Measurements from ENCODE around the gene BAHCC1.

The BAHCC1 gene

DNA sequence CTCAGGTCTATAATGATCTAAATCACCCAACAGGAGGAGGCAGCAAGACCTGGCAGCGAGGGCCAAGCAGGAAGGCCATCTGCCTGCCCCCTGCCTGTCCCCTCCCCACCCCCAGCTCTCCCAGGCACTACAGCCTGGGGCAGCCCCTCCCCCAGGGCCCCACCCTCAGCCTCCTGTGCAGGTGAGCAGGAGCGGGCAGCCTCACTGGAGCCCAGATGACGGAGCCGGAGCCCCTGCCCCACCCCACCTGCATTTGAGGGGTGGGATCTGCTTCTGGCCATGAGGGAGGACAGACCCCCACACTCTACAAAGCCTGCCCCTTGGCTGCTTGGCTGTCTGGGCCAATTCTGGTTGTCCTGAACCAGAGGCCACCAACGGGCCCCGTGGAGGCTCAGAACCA is 12.4 kb upstream of the BAHCC1 start:
- H3K9me3 ChIP-seq (ENCODE audit: insufficient read depth, low read depth, low read length) = no peaks in the 10 kb centered on the region; the same call in 1 of the 2 replicates
- H3K4me1 ChIP-seq (ENCODE audit: insufficient read depth, low read length) = peaks cover under 1% of the 10 kb centered on the region; the same call in 1 of the 2 replicates
- peaks cover 50% of the 10 kb centered on the region for H3K27me3 ChIP-seq (ENCODE audit: insufficient read depth, low read length)
- H3K4me3 ChIP-seq (ENCODE audit: low read length) = no peak overlapping the region
- no peak overlapping the region for H3K27ac ChIP-seq (ENCODE audit: low read length)
- no peaks in the 10 kb centered on the region for H3K36me3 ChIP-seq (ENCODE audit: insufficient read depth, low read depth, low read length)
- H3K9ac ChIP-seq (ENCODE audit: low read depth, low read length) = no peak overlapping the region

DNA sequence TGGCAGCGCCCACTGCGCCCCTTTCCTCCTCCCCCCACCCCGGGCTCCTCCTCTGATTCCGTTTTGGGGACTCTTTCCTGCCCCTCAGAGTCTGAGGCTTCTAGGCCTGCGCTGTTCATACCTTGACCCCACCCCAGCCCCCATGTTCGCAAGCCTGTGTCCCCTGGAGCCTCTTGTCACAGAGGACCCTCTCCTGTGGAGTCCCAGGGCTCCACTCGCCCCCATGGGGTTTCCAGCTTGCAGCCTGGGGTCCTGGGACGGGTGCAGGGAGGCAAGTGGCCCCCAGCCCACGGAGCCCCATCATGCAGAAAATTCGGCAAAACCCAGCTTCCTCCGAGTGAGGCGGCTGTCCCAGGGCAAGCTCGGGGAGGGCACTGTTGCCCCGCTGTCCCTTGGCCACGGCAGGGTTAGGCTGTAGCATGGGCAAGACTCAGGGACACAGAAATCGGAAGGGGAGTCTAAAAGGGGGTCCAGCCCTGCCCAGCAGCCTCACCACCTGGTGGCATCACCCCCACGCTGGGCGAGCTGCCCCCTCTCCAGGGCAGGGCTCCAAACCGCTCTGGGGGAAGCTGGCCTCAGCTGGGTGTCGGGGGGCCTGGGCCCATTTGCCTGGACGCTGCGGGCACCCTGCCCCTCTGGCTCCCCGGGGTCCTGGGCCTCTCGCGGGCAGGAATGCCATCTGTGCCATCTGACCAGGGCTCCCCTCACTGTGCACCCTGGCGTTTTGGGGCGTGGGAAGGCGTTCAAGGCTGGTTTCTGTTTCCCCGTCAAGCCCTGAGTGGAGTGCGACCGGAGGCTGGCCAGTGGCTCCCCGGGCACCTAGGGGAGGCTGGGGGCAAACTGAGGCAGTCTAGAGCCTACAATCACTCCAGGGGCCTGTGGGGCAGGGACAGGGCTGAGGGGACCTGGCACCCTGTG is 11.5 kb upstream of the BAHCC1 start:
- no peak overlapping the region for H3K4me3 ChIP-seq (ENCODE audit: low read length)
- H3K4me1 ChIP-seq (ENCODE audit: insufficient read depth, low read length) = peaks cover 5% of the 10 kb centered on the region; the same call in 1 of the 2 replicates
- H3K27ac ChIP-seq (ENCODE audit: low read length) = no peak overlapping the region
- no peaks in the 10 kb centered on the region; the same call in none of the 2 replicates for H3K9me3 ChIP-seq (ENCODE audit: insufficient read depth, low read depth, low read length)
- H3K36me3 ChIP-seq (ENCODE audit: insufficient read depth, low read depth, low read length) = no peaks in the 10 kb centered on the region
- H3K27me3 ChIP-seq (ENCODE audit: insufficient read depth, low read length) = peaks cover 59% of the 10 kb centered on the region
- no peak overlapping the region for H3K9ac ChIP-seq (ENCODE audit: low read depth, low read length)

DNA sequence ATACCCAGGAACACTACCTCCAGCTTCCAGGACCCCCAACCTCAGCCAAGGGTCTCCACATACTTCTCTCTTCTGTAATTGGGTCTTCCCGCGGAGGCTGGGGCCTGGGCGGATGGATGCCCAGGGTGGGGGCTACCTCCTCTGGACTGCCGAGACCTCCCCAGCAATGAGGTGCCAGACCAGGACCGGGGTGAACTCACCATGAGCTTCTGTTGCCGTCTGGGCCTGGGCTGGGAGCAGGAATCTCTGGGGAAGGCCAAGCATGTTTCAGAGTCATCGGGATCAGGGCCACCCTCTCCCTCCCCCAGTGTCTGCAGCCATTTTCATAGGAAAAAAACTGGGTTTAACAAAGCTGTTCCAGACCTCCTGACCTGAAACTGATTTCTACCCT is 10.3 kb upstream of the BAHCC1 start:
- peaks cover 13% of the 10 kb centered on the region; the same call in 1 of the 2 replicates for H3K4me1 ChIP-seq (ENCODE audit: insufficient read depth, low read length)
- H3K27me3 ChIP-seq (ENCODE audit: insufficient read depth, low read length) = peaks cover 70% of the 10 kb centered on the region

DNA sequence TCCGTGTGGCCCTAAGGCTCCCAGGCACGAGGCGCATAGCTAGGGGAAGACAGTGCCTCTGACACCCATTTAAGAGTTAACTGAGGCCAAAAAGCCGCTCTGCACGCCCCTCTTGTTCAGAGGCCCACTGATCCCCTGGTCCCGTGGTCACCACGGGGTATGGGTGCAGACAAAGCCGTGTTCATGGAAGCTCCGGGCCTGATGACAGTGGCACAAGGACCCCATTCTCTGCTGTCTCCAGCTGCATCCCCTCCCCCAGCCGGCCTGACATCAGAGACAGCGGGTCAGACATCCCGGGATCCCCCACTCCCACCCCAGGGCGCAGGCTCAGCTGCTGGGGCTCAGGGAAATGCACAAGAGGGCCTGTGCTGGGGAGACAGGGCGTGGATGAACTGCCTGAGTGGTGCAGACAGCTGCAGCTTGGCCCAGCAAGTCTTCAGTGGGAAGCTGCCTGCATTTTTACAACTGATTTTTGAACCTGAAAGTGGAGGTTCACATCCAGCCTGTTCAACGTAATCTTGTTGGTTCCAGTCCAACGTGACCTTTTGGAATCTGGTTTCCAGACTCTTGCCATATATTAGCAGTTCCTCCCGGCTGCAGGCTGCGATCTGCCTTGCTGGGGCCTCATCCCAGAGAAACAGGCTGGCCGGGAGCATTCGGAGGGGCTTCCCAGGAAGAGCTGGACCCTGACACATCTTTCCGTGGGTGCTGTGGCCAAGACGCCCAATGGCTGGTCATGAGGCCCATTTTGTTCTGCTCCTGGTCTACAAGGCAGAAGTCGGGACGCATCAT is 9.7 kb upstream of the BAHCC1 start:
- Histone ChIP-seq H3K9me3 (ENCODE audit: insufficient read depth, low read depth, low read length) (no peaks in the 10 kb centered on the region; the same call in none of the 2 replicates), H3K27ac (ENCODE audit: low read length) (no peak overlapping the region), H3K4me1 (ENCODE audit: insufficient read depth, low read length) (peaks cover 13% of the 10 kb centered on the region; the same call in 1 of the 2 replicates), H3K27me3 (ENCODE audit: insufficient read depth, low read length) (peaks cover 76% of the 10 kb centered on the region), H3K9ac (ENCODE audit: low read depth, low read length) (no peak overlapping the region), H3K36me3 (ENCODE audit: insufficient read depth, low read depth, low read length) (no peaks in the 10 kb centered on the region), H3K4me3 (ENCODE audit: low read length) (no peak overlapping the region)

More for the DNA sequence above, 10.3 kb upstream of the BAHCC1 start:
- no peaks in the 10 kb centered on the region; the same call in none of the 2 replicates for H3K9me3 ChIP-seq (ENCODE audit: insufficient read depth, low read depth, low read length)
- H3K36me3 ChIP-seq (ENCODE audit: insufficient read depth, low read depth, low read length) = no peaks in the 10 kb centered on the region
- H3K9ac ChIP-seq (ENCODE audit: low read depth, low read length) = no peak overlapping the region
- H3K27ac ChIP-seq (ENCODE audit: low read length) = no peak overlapping the region
- no peak overlapping the region for H3K4me3 ChIP-seq (ENCODE audit: low read length)

DNA sequence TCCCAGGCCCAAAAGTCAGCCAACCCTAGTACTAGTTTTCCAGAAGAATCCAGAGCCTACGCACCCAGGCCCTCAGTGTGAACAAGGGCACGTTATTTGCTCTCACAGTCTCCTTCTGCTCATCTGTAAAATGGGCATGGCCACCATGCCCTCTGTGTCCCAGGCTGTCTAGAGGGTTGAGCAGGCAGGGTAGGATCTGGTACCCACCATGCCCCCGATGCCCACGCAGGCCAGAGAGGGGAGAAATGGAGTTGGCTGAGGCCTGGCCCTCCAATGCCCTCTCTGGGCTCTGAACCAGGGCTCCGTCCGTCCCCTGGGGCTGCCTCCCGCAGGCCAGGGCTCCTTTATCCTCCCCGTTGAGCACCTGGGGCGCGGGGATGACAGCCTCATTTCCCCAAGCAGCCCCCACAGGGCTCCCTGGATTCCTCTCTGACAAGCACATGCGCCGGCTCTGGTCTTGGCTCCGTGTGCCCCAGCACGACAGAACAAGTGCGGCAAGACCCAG is 9.1 kb upstream of the BAHCC1 start:
- no peak overlapping the region for H3K9ac ChIP-seq (ENCODE audit: low read depth, low read length)
- H3K4me3 ChIP-seq (ENCODE audit: low read length) = no peak overlapping the region

DNA sequence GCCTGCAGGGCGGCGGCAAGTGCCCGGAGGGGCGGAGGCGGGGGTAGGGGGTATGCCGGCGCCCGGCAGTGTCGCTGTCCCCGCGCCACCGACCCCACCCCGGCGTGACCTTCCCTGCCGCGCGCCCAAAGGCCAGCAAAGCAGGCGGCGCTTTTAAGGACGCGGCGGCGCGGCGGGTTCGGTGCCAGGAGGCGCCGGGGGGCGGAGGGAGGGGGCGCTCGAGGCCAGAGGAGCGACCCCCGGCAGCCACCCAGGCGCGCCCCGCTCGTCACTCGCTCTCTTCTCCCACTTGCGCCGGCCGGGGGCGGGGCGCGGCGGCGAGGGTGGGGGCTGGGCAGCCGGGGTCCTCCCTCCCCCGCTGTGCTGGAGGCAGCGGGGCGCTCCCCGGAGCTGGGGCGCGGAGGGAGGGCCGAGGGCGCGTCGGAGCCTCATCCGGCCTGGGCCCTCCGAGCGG is 8.6 kb upstream of the BAHCC1 start:
- peaks cover 88% of the 10 kb centered on the region for H3K27me3 ChIP-seq (ENCODE audit: insufficient read depth, low read length)
- no peak overlapping the region for H3K27ac ChIP-seq (ENCODE audit: low read length)
- H3K9me3 ChIP-seq (ENCODE audit: insufficient read depth, low read depth, low read length) = peaks cover 6% of the 10 kb centered on the region
- H3K4me3 ChIP-seq (ENCODE audit: low read length) = no peak overlapping the region; the same call in 1 of the 2 replicates
- no peaks in the 10 kb centered on the region for H3K36me3 ChIP-seq (ENCODE audit: insufficient read depth, low read depth, low read length)
- H3K9ac ChIP-seq (ENCODE audit: low read depth, low read length) = no peak overlapping the region
- peaks cover 13% of the 10 kb centered on the region; the same call in 1 of the 2 replicates for H3K4me1 ChIP-seq (ENCODE audit: insufficient read depth, low read length)

More for the DNA sequence above, 9.1 kb upstream of the BAHCC1 start:
- peaks cover 13% of the 10 kb centered on the region; the same call in 1 of the 2 replicates for H3K4me1 ChIP-seq (ENCODE audit: insufficient read depth, low read length)
- peaks cover 83% of the 10 kb centered on the region for H3K27me3 ChIP-seq (ENCODE audit: insufficient read depth, low read length)
- peaks cover 1% of the 10 kb centered on the region for H3K9me3 ChIP-seq (ENCODE audit: insufficient read depth, low read depth, low read length)
- no peak overlapping the region for H3K27ac ChIP-seq (ENCODE audit: low read length)
- no peaks in the 10 kb centered on the region for H3K36me3 ChIP-seq (ENCODE audit: insufficient read depth, low read depth, low read length)

DNA sequence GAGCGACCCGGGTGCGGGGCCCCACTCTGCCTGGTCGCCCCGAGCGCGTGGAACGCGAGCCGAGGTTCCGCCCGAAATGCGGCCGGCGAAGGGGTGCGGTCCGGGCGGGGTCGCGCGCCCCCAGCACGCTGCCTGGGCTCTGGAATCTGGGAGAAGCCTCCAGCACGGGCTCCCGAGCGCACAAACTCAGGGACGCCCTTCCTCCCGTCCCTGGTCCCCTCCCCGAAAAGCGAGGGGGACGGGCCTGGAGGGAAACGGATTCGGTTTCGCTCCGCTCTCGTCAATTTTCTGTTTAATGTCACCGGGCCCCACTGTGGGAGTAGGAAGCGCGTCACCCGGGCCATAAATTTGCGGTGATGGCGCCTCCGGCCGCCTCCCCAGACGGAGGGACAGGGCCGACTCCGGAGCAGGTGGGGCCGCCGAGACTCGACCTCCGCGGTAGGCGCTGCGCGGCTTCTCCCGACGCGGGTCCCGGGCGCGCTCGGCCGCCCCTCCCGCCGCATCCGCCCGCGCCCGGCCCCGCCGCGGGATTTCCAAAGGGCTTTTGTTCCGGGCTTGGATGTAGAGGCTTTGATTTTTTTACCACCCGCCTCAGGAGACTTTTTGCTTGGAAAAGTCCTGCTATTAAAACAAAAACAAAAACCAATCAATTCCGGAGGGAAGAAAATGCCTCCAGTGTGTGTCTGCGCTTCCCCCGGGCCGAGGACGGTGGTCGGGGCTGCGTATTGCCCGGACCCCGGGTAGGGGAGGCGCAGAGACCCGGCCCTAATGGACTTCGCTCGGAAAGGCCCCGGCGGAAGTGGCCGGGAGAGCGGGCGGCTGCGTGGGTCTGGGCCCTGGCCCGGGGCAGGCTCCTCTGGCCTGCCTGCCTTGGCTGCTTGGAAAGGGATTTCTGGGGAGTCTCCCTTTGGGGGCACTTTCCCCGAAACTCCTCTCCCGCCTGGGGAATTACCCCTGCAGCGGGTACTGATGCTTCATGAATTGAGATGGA is 7.9 kb upstream of the BAHCC1 start:
- H3K9ac ChIP-seq (ENCODE audit: low read depth, low read length) = no peak overlapping the region
- peaks cover 9% of the 10 kb centered on the region for H3K9me3 ChIP-seq (ENCODE audit: insufficient read depth, low read depth, low read length)
- peak overlapping the region; percentile 58 for H3K4me3 ChIP-seq (ENCODE audit: low read length)
- no peaks in the 10 kb centered on the region for H3K36me3 ChIP-seq (ENCODE audit: insufficient read depth, low read depth, low read length)
- H3K4me1 ChIP-seq (ENCODE audit: insufficient read depth, low read length) = peaks cover 13% of the 10 kb centered on the region; the same call in 1 of the 2 replicates
- H3K27me3 ChIP-seq (ENCODE audit: insufficient read depth, low read length) = peaks cover 95% of the 10 kb centered on the region
- no peak overlapping the region for H3K27ac ChIP-seq (ENCODE audit: low read length)

DNA sequence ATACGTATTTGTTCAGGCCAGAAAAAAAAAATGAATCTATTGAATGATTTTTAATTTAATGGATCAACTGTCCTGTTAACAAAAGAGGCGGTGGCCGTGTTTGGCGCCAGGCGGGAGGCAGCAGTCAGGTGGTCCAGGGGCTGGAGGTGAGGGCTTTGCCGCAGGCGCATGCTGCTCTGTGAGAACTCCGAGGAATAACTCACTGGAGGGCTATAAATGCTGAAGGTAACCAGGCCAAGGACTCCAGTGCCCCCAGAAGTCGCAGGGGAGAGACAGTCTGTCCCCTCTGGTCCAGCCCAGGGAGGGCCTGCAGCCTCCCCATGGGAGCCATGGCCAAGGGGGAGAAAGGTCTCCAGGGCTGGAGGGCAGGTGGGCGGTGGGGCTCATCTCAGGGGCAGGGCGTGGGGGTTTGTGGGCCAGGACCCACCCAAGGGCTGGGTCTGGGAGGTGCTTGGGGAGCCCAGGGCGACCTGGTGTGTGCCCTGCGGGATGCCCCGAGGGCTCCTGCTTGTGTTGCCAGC is 7.1 kb upstream of the BAHCC1 start:
- H3K4me3 ChIP-seq (ENCODE audit: low read length) = peak overlapping the region; percentile 58
- peaks cover 13% of the 10 kb centered on the region; the same call in 1 of the 2 replicates for H3K4me1 ChIP-seq (ENCODE audit: insufficient read depth, low read length)
- peaks cover 99% of the 10 kb centered on the region for H3K27me3 ChIP-seq (ENCODE audit: insufficient read depth, low read length)
- no peaks in the 10 kb centered on the region for H3K36me3 ChIP-seq (ENCODE audit: insufficient read depth, low read depth, low read length)
- H3K9ac ChIP-seq (ENCODE audit: low read depth, low read length) = no peak overlapping the region
- peaks cover 9% of the 10 kb centered on the region for H3K9me3 ChIP-seq (ENCODE audit: insufficient read depth, low read depth, low read length)
- no peak overlapping the region for H3K27ac ChIP-seq (ENCODE audit: low read length)

DNA sequence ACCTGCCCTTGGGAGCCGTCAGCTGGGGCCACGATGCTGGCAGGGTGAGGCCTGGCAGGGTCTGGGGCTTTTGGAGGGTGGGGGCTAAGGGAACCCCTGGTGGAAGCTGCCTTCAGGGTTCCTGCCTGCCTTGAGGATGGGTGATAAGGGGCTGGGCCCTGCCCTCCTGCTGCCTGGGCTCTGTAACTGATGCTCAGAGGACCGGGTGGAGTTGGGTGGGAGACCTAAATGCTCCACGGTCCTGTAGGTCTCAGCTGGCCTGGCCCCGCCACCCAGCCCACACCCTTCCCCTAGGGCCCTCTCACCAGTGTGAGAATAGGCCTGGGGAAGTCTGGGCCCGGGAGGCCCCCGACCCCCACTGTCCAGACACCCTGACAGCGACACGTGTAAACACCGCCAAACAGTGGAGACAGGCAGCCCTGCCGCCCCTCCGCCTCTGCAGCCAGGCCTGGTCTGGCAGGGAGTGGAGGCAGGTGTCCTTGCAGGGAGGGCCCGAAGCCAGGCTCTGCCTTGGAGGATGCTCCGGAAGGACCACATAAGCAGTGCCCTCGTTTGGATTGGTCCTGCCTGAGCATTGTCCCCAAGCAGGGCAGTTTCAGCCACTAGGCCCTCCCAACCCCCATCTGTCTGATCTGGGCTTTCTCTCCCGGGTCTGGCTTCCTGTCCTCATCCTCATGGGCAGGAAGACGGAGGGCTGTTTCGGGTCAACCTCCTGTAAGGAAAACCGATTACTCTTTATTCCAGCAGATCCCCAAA is 6.5 kb upstream of the BAHCC1 start:
- Histone ChIP-seq H3K9me3 (ENCODE audit: insufficient read depth, low read depth, low read length) (peaks cover 9% of the 10 kb centered on the region), H3K4me1 (ENCODE audit: insufficient read depth, low read length) (peaks cover 13% of the 10 kb centered on the region; the same call in 1 of the 2 replicates), H3K27ac (ENCODE audit: low read length) (no peak overlapping the region), H3K27me3 (ENCODE audit: insufficient read depth, low read length) (peaks cover 95% of the 10 kb centered on the region), H3K36me3 (ENCODE audit: insufficient read depth, low read depth, low read length) (no peaks in the 10 kb centered on the region), H3K4me3 (ENCODE audit: low read length) (no peak overlapping the region), H3K9ac (ENCODE audit: low read depth, low read length) (no peak overlapping the region)

DNA sequence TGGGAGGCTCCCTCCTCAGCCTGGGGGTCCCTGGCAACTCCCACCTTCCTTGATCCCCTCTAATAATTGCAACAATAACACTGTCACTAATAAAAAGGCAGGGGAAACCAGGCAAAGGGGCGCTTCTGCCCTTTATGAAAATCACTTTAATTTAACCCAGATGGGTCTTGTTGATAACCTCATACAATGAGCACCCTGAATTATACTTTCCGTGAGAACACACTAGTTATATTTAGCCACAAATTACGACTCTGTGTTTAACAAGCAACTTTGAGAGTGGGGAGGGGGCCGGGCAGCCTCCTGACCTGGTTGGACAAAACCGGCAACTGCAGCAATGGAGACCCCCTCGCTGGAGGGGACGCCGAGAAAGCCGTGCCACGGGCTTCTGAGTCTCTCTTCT is 5.7 kb upstream of the BAHCC1 start:
- Histone ChIP-seq H3K4me3 (ENCODE audit: low read length) (no peak overlapping the region), H3K9ac (ENCODE audit: low read depth, low read length) (no peak overlapping the region), H3K36me3 (ENCODE audit: insufficient read depth, low read depth, low read length) (no peaks in the 10 kb centered on the region), H3K27ac (ENCODE audit: low read length) (no peak overlapping the region), H3K4me1 (ENCODE audit: insufficient read depth, low read length) (peaks cover 18% of the 10 kb centered on the region), H3K27me3 (ENCODE audit: insufficient read depth, low read length) (peaks cover 92% of the 10 kb centered on the region), H3K9me3 (ENCODE audit: insufficient read depth, low read depth, low read length) (peaks cover 9% of the 10 kb centered on the region)

Measured in iPS-20b (cell line).